Right atrium auricular region (tissue), 2 donors: ENCODE measurements around the gene ALG3. TPM values are rescaled to one million over a fixed set of nuclear protein-coding genes. Genes with fewer than 3 reads are reported as not detected.

ENCODE experiments used
- DNase-seq: peaks from one replicate; pipeline ENCODE4 v3.0.0-alpha.2; 2019; ENCODE audit warnings: low spot score
- H3K27ac ChIP-seq, 2 donors: fragments of 200-600 bp; sonication (generic); 1 replicate in 1 of 2; 2 replicates in 1 of 2; pipeline ENCODE4 v1.5.1; 2016 to 2019
- H3K27me3 ChIP-seq, 2 donors: fragments of 200-600 bp; sonication (generic); one replicate each; pipeline versions ENCODE4 v1.5.1 to v1.6.0; 2017 to 2019
- H3K36me3 ChIP-seq: fragments of 200-600 bp; sonication (generic); one replicate; pipeline ENCODE4 v1.5.1; 2016
- H3K4me1 ChIP-seq, 2 donors: fragments of 200-600 bp; sonication (generic); one replicate each; pipeline versions ENCODE4 v1.5.1 to v1.6.0; 2017 to 2019
- H3K4me3 ChIP-seq, 2 donors: fragments of 200-600 bp; sonication (generic); 1 replicate in 1 of 2; 2 replicates in 1 of 2; pipeline ENCODE4 v1.5.1; 2017 to 2019; ENCODE audit warnings: mild to moderate bottlenecking in 1 of 2, moderate library complexity in 1 of 2
- H3K9me3 ChIP-seq, 2 donors: fragments of 200-600 bp; sonication (generic); one replicate each; pipeline ENCODE4 v1.5.1; 2019
- CTCF ChIP-seq, 2 donors: fragments of 200-600 bp; sonication (generic); IDR thresholded peaks; one replicate each; pipeline ENCODE4 v1.5.1; 2019; ENCODE audit warnings: antibody characterized with exemption in 2 of 2
- total RNA-seq, 2 donors: library from RNA; depleted of rRNA; stranded (reverse); fragments of >200 nt; gene quantifications; one replicate each; pipeline ENCODE4 v1.1.0, GENCODE V29; 2016

The ALG3 gene
- total RNA-seq, 2 donors from 2014 or later: 50.6 to 50.8 TPM

- Histone ChIP-seq H3K4me1 (peaks cover 0 to 24% of the 10 kb centered on the region in 2 donors), H3K27me3 (peaks cover 15 to 22% of the 10 kb centered on the region in 2 donors), H3K27ac (no peak overlapping the region), H3K36me3 (no peaks in the 10 kb centered on the region), H3K9me3 (no peaks in the 10 kb centered on the region), H3K4me3 (peak overlapping the region in 1 of 2 donors; percentile 52)
- no peak for DNase-seq
- TF ChIP-seq CTCF (IDR thresholded peaks at IDR 0.05): no peak
These were observed 17.9 kb downstream of the ALG3 start for GRCh38 chr3:184230603-184231528.

GRCh38 chr3:184230081-184230602, 18.6 kb downstream of the ALG3 start:
- Histone ChIP-seq H3K9me3 (no peaks in the 10 kb centered on the region), H3K27me3 (peaks cover 15 to 22% of the 10 kb centered on the region in 2 donors)

GRCh38 chr3:184229394-184230080, 19.2 kb downstream of the ALG3 start, which contains the start of gene VWA5B2:
VWA5B2 (plus strand) TSS chr3:184229585; CDS start chr3:184230529, 944 bp downstream.
- Histone ChIP-seq H3K4me3 (peak within 1 kb of the TSS; percentile 34 to 52), H3K27ac (no peak within 1 kb of the TSS), H3K9me3 (no peaks in the 10 kb centered on the region), H3K27me3 (peaks cover 15 to 22% of the 10 kb centered on the region in 2 donors), H3K36me3 (no peaks in the 10 kb centered on the region), H3K4me1 (peaks cover 0 to 24% of the 10 kb centered on the region in 2 donors)
- TF ChIP-seq CTCF (IDR thresholded peaks at IDR 0.05): peak in 1 of 2 donors; percentile 50
- DNase-seq: no peak

More at GRCh38 chr3:184230081-184230602, 18.6 kb downstream of the ALG3 start:
- TF ChIP-seq CTCF (IDR thresholded peaks at IDR 0.05): no peak
- DNase-seq: no peak
- Histone ChIP-seq H3K27ac (no peak overlapping the region), H3K36me3 (no peaks in the 10 kb centered on the region), H3K4me1 (peaks cover 0 to 24% of the 10 kb centered on the region in 2 donors), H3K4me3 (peak overlapping the region; percentile 34 to 52)

GRCh38 chr3:184228376-184229137, 20.2 kb downstream of the ALG3 start:
- TF ChIP-seq CTCF (IDR thresholded peaks at IDR 0.05): no peak
- Histone ChIP-seq H3K27ac (no peak overlapping the region), H3K4me3 (peak overlapping the region; percentile 34 to 52), H3K4me1 (peaks cover 0 to 24% of the 10 kb centered on the region in 2 donors), H3K27me3 (peaks cover 15 to 22% of the 10 kb centered on the region in 2 donors), H3K9me3 (no peaks in the 10 kb centered on the region), H3K36me3 (no peaks in the 10 kb centered on the region)
- no peak for DNase-seq

GRCh38 chr3:184227481-184227935, 21.3 kb downstream of the ALG3 start:
- DNase-seq: no peak
- Histone ChIP-seq H3K4me3 (no peak overlapping the region), H3K27ac (no peak overlapping the region), H3K36me3 (no peaks in the 10 kb centered on the region), H3K27me3 (peaks cover 15 to 22% of the 10 kb centered on the region in 2 donors), H3K4me1 (peaks cover 0 to 24% of the 10 kb centered on the region in 2 donors), H3K9me3 (no peaks in the 10 kb centered on the region)
- TF ChIP-seq CTCF (IDR thresholded peaks at IDR 0.05): peak; percentile 65 to 81
